Fibroblast of villous mesenchyme (primary cell): ENCODE results near the gene NAA35. TPM values are rescaled to one million over a fixed set of nuclear protein-coding genes. Genes with fewer than 3 reads are reported as not detected.
A peak's percentile ranks its signal among the peaks of the same experiment; 100 is the strongest.
"Not testable (repeated sequence)": the region's sequence is repeated elsewhere in the genome, so short reads cannot be mapped to it uniquely, and the experiment has no call there.

Experiments
- DNase-seq: peaks from one replicate; pipeline ENCODE4 v3.0.0-alpha.2; 2010; ENCODE audit warnings: low read depth
- H3K4me3 ChIP-seq: 2 replicates; pipeline ENCODE4 v1.5.1; 2011; ENCODE audit warnings: low read depth, mild to moderate bottlenecking, low read length
- CTCF ChIP-seq: IDR thresholded peaks from 2 replicates; pipeline ENCODE4 v1.5.1; 2012; ENCODE audit warnings: low read depth, mild to moderate bottlenecking, low read length; ENCODE audit not compliant: insufficient read depth
- total RNA-seq: library from RNA; depleted of rRNA; stranded (reverse); fragments of >200 nt; gene quantifications from 2 replicates; pipeline ENCODE4 v1.2.3, GENCODE V29; 2012

The NAA35 gene
- total RNA-seq, 1 donor: 28.5 TPM

DNA sequence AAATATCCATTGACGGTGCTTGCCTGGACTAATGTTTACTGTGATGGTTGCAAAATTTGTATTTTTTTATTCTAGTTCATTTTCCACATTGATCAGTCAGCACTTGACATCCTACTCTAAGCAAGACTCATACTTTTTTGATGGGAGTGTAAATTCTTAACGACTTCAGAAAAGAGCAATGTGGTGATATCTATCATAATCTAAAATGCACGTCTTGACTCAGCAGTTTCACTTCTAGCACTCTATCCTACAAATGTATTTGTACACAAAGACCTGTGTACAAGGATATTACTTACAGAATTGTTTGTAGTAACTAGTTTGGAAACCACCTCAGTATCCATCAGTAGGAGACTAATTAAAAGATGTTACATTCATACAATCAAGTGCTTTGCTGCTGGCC, 24.0 kb downstream of the NAA35 start:
- no peak for TF ChIP-seq CTCF
- no peak overlapping the region for H3K4me3 ChIP-seq
- DNase-seq: no peak

GRCh38 chr9:85969727-85970126, 28.8 kb downstream of the NAA35 start:
- DNase-seq: no peak
- no peak for TF ChIP-seq CTCF
- H3K4me3 ChIP-seq: no peak overlapping the region

- TF ChIP-seq CTCF: no peak
Observed at GRCh38 chr9:85971731-85972130, 30.8 kb downstream of the NAA35 start.

GRCh38 chr9:85973238-85973637, 32.3 kb downstream of the NAA35 start:
- no peak overlapping the region for H3K4me3 ChIP-seq
- TF ChIP-seq CTCF: no peak
- DNase-seq: no peak

More at GRCh38 chr9:85971731-85972130, 30.8 kb downstream of the NAA35 start:
- peak; percentile 64 for DNase-seq
- no peak overlapping the region for H3K4me3 ChIP-seq

DNA sequence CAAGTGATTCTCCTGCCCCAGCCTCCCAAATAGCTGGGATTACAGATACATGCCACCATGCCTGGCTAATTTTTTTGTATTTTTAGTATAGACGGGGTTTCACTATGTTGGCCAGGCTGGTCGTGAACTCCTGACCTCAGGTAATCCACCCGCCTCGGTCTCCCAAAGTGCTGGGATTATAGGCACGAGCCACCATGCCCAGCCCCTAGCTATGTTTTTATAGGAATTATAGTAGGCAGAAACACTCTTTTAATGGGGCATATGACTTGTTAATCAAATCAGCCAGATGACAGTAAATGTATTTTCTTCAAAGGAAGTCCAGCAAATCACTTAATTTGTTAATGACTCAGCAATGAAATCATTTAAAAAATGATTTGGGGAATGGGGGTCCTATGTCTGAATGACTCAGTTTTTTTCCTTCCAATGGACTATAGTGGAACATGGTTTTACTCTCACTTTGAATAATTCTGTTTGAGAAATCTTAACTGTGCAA, 33.2 kb downstream of the NAA35 start:
- H3K4me3 ChIP-seq, DNase-seq: not testable (repeated sequence)

DNA sequence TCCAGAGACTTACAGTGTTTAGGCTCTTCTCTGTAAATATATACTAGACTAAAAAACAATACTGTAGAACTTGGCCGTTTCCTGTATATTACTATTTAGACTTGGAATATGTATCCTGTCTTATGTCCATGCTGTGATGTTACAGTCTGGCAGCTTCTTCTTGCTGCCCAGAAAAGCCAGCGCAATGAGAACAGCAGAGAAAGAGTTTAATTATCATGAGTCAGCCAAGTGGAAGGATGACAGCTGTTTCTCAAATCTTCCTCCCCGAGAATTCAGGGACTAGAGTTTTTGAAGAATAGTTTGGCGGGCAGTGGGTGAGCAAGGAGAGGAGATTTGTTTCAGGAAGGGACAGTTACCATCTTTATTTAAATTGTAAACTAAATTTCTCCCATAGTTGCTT, 37.5 kb downstream of the NAA35 start:
- DNase-seq: no peak
- H3K4me3 ChIP-seq: no peak overlapping the region
- no peak for TF ChIP-seq CTCF

- no peak overlapping the region for H3K4me3 ChIP-seq
- no peak for TF ChIP-seq CTCF
- DNase-seq: peak; percentile 30
Observed at GRCh38 chr9:85981369-85981768, 40.4 kb downstream of the NAA35 start.
